NCI-H526 (cell line): ENCODE data around the gene FBXW9.
"Not testable (repeated sequence)": the region's sequence is repeated elsewhere in the genome, so short reads cannot be mapped to it uniquely, and the experiment has no call there.

Experiments used
- DNase-seq, 2 experiments: peaks; one replicate each; lab custom pipeline; 2025; lab: John Stamatoyannopoulos, UW

The FBXW9 gene

GRCh38 chr19:12696366-12697335 lies at the start of gene FBXW9:
FBXW9 (minus strand) TSS chr19:12696631; CDS start chr19:12696581, 50 bp downstream.
- peak; percentile 78 to 88 for DNase-seq

DNA sequence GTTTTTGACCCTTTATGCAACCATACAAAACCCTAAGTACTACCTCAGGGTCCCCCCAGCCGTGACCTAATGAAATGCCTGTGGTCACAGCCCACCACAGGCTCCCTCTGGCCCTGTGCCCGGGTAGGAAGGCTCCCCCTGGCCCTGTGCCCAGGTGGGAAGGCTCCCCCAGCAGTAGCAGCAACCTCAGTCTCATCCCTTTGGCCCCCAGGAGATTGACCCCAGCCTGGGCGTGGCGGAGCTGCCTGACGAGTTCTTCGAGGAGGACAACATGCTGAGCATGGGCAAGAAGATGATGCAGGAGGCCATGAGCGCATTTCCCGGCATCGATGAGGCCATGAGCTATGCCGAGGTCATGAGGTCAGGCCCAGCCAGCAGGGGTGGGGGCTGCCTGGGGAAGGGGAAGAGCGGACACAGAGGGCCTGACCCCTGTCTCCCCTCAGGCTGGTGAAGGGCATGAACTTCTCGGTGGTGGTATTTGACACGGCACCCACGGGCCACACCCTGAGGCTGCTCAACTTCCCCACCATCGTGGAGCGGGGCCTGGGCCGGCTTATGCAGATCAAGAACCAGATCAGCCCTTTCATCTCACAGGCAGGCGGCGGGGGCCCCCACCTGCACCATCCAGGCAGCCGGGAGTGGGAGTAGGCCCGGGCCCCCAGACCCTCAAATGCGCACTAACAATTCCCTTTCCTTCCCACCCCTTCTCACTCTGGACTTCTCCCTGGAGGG lies 48.9 kb upstream of the FBXW9 start:
- DNase-seq, result no peak

- no peak for DNase-seq
Observed at GRCh38 chr19:12737835-12738351, 41.5 kb upstream of the FBXW9 start.

DNA sequence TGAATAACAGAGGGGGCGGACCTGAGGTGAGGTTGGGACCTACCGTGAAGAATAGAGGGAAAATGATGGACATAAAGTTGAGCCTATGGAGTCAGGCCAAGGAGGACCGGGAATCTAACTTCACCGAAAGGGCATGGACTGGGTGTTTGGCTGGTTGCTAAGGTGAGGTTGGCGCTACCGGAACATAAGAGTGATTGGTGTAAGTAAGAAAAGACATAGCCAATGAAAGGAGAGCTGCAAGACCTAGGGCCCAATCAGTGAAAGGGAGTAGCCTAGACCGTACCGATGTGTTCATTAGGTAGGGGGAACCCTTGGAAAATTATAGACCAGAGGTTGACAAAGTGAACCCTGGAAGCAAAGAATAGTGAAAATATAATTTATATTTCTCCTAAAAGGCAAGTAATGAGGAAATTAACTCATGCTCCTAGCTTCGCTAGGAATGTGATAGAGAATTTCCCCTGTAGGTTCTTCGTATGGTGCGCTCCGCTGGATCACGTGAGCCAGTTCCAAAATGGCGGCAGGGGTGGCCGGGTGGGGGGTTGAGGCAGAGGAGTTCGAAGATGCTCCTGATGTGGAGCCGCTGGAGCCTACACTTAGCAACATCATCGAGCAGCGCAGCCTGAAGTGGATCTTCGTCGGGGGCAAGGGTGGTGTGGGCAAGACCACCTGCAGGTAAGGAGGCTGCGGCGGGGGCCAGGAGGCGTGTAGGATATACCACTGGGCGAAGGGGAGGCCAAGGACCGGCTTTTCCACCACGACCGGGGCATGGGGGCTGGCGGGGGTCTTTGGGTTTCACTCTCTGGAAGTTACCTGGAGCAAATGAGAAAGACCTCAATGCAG lies 40.8 kb upstream of the FBXW9 start, which contains the start of gene GET3:
Gene GET3, plus strand, starts transcription at position 503 of the 840 bp plus-strand sequence. Its CDS starts 9 bp downstream, at position 512.
- DNase-seq, result peak; percentile 97 to 100

- peak in 1 of 2 experiments; percentile 21 for DNase-seq
Observed at GRCh38 chr19:12733369-12734214, 37.2 kb upstream of the FBXW9 start.

DNA sequence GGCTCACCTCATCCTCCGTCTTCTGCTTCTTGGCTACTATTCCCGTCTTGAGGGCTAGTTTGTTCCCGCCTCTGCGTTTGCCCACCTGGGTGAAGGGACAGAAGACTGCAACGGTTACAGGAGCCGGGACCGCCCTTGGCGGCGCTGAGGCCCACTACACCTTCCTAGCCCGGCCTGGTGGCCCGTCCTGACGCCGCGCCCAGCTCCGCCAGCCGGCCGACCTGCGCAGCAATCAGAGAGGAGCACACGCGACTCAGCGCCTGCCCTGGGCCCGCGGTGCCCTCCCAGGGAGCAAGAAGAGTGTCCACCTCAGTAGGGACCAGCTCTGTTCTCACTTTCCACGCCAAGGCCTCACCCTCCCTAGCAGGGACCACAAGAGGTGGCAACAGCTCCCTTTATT lies 34.9 kb upstream of the FBXW9 start:
- DNase-seq, result no peak

- no peak for DNase-seq
Observed at GRCh38 chr19:12730064-12730463, 33.6 kb upstream of the FBXW9 start.

DNA sequence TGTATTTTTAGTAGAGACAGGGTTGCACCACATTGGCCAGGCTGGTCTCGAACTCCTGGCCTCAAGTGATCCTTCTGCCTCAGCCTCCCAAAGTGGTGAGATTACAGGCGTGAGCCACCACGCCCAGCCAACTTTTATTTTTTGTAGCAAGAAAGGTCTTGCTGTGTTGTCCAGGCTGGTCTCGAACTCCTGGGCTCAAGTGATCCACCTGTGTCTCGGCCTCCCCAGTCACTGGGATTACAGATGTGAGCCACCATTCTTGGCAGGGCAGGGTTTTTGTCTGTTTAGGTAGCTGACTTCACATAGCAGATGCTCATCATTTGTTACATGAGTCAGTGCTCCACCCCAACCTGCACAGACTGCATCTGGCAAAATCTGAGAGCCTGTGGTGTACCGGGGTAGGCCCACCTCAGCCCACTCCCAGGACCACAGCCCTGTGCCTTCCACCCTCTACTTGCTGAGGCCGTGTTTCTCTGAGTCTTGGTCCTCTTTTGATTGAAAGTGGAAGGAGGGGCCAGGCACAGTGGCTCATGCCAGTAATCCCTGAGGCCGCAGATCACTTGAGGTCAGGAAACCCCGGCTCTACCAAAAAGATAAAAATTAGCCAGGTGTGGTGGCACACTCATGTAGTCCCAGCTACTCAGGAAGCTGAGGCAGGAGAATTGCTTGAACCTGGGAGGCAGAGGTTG lies 31.5 kb upstream of the FBXW9 start:
- no peak for DNase-seq

DNA sequence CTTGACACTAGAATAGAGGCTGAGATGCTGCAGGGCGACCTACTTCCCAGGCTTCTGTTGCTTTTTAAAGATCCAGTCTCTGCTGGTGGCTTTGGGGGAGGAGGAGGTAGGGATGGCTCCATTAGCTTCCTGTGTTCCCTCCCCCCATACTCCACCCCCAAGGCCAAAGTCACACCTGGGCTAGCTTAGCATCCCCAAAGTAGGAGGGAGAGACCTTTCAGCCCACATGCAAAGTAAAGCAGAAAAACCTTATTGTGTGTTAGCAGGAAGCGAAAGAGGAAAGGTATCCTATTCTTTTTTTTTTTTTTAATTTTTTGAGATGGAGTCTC lies 30.5 kb upstream of the FBXW9 start:
- DNase-seq, result no peak

GRCh38 chr19:12725612-12726011 lies 29.2 kb upstream of the FBXW9 start:
- not testable (repeated sequence) for DNase-seq

GRCh38 chr19:12723641-12724426 lies 27.4 kb upstream of the FBXW9 start, which contains the start of gene TNPO2:
TNPO2 (minus strand) TSS chr19:12723932; CDS start chr19:12720977, 2,955 bp downstream.
- DNase-seq, result peak in 1 of 2 experiments; percentile 77

GRCh38 chr19:12723381-12723640 lies 26.9 kb upstream of the FBXW9 start:
- peak in 1 of 2 experiments; percentile 23 for DNase-seq

DNA sequence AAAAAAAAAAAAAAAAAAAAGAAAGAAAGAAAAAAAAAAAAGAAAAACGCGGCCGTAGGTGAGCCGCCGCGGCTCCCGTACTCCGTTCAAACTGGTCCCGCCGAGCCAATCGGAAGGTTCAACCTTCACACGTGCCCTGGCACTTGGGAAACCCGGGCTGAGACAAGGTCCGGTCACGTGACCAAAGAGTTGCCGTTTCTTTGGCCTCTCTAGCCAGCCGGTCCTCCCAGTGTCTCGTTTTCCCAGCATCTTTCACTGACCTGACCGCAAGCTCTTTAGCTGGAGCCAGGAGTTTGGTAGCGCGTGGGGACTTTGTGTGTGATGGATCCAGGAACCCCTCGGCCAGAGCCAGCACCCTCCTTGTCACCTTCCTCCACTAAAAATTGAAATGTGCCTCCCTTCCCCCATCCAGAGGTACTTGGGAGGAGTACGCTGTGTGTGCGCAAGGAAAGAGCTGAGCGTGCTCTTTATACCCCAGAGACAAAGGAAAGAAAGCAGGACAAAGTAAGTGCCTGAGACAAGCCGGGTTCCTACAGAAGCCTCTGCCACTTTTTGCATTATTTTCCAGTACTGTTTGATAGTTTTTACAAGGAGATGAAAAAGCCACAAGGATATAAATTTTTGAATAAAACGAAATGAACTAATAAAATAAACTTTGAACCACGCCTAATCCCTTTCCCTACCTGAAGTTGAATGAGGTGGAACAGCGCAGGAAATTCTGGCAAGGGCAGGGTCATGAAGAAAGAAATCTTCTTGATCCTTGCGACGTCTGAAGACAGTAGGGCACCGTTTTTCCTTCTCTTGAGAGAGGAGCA lies 26.3 kb upstream of the FBXW9 start:
- DNase-seq, result peak; percentile 97 to 98

DNA sequence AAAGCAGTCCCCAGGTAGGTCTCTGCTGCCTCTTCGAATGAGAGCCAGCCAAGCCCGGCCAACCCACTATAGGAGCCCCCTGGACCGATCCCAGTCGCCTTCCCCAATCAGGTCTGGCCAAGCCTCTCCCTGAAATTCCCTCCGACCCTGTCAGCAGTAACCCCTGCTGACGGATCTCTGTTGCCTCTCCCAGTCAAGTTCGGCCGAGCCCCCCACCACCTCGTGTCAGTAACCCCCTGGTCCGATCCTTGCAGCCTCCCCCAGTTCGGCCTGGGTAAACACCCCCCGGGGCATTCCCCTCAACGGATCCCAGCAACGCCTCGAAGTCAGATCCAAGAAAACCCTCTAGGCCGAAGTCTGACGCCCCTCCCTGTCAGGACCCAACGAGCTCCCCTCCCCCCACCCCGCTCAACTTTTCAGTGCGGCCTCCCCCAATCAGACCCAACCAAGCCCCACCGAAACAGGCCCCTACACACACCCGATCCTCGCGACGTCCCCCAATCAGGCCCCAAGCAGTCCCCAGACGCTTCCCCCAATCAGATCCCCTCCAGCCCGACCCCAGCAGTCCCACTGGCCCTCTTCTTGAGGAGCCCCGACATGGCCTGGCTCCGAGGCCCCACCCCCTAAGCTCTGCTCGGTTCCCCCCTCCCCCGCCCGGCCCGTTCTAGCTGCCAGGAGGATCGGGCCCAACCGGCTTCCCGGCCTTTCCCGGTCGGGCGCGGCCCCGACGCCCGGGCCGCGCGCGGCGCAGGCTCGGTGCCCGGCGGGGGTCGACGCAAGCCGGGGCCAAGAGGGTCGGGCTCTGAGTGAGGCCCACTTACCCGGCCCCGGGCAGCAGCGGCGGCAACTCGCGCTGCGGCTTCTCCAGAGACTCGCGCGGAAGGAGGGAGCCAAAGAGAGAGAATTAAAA lies 25.5 kb upstream of the FBXW9 start:
- DNase-seq, result peak in 1 of 2 experiments; percentile 52

- DNase-seq, result peak in 1 of 2 experiments; percentile 17
Observed at GRCh38 chr19:12720851-12721655, 24.6 kb upstream of the FBXW9 start.

- DNase-seq, result no peak
Observed at GRCh38 chr19:12720296-12720695, 23.9 kb upstream of the FBXW9 start.

DNA sequence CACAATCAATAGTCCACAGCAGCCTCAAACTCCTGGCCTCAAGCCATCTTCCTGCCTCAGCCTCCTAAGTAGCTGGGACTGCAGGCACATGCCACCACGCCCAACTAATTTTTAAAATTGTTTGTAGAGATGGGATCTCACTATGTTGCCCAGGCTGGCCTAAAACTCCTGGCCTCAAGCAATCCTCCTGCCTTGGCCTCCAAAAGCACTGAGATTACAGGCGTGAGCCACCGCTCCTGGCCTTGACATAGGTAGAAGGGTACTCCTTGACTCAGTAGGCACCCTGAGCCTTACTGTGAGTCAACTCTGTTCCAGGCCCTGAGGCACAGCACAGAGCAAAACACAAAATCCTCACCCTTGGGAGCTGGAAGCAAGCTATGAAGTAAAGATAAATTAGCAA lies 19.5 kb upstream of the FBXW9 start:
- no peak for DNase-seq
